ENCODE data around the gene CPHXL.

Gene CPHXL

DNA sequence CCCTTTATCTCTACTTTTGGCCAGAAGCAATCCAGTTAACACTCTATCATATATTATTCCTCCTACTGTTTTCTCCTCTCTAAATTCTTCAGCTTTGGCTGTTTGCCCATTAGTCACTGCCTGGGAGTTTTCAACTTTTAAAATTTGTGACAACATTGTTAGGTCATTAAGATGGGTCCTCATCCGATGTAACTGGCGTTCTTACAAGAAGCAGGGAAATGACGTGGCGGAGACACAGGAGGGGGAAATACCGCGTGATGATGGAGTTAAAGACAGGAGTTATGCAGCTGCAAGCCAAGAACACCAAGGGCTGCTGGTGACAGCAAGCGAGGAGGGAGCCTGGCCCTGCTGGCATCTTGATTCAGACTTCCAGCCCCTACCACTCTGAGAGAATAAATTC, 34.8 kb upstream of the CPHXL start:
- H3K4me3 ChIP-seq (ENCODE audit: low read depth, low read length) = no peak overlapping the region
- TF ChIP-seq, protein P1, sequence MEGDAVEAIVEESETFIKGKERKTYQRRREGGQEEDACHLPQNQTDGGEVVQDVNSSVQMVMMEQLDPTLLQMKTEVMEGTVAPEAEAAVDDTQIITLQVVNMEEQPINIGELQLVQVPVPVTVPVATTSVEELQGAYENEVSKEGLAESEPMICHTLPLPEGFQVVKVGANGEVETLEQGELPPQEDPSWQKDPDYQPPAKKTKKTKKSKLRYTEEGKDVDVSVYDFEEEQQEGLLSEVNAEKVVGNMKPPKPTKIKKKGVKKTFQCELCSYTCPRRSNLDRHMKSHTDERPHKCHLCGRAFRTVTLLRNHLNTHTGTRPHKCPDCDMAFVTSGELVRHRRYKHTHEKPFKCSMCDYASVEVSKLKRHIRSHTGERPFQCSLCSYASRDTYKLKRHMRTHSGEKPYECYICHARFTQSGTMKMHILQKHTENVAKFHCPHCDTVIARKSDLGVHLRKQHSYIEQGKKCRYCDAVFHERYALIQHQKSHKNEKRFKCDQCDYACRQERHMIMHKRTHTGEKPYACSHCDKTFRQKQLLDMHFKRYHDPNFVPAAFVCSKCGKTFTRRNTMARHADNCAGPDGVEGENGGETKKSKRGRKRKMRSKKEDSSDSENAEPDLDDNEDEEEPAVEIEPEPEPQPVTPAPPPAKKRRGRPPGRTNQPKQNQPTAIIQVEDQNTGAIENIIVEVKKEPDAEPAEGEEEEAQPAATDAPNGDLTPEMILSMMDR (conservative IDR thresholded peaks at IDR 0.05; ENCODE audit: low read depth, low read length) = no peak
- DNase-seq (ENCODE audit: low read depth) = no peak

DNA sequence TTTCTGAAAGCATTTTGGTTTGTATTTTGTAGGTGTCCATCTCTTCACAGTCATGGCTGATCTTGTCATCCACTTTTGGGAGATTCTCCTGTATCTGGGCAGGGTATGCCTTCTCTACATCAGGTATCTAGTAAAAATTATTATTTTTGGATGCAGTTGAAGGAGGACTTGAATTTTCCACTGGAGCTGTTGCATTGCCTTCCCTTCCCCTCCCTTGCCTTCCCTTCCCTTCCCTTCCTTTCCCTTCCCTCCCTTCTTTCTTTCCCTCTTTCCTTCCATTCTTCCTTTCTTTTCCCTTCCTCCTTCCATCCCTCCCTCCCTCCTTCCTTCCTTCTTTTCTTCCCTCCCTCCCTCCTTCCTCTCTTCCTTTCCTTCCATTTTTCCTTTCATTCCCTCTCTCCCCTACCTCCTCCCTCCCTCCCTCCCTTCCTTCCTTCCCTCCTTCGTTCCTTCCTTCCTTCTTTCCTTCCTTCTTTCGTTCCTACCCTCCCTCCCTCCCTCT, 33.8 kb upstream of the CPHXL start:
- TF ChIP-seq, protein P1 (conservative IDR thresholded peaks at IDR 0.05; ENCODE audit: low read depth, low read length) = no peak
- no peak for DNase-seq (ENCODE audit: low read depth)

DNA sequence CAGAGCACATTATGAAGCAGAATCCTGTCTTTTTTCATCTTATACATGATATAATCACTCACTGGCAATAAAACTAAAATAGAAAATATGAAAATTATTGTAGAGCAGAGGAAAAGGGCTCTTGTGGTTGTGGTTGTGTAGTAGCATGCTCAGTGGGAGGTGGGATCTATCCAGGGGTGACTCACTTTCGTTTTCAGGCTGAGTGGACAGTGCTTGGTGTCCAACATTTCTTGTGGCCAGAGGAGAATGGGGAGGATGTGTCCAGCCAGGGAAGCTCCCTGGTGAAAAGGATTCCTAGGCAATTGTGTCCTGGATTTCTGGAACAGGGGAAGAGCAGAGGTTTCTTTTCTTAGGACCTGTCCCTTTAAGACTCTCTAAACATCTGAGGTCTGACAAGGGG, 31.9 kb upstream of the CPHXL start:
- H3K4me3 ChIP-seq (ENCODE audit: low read depth, low read length) = no peak overlapping the region
- peak; percentile 42 for DNase-seq (ENCODE audit: low read depth)
- TF ChIP-seq, protein P1 (conservative IDR thresholded peaks at IDR 0.05; ENCODE audit: low read depth, low read length) = no peak

More for the DNA sequence above, 33.8 kb upstream of the CPHXL start:
- H3K4me3 ChIP-seq (ENCODE audit: low read depth, low read length) = no peak overlapping the region

DNA sequence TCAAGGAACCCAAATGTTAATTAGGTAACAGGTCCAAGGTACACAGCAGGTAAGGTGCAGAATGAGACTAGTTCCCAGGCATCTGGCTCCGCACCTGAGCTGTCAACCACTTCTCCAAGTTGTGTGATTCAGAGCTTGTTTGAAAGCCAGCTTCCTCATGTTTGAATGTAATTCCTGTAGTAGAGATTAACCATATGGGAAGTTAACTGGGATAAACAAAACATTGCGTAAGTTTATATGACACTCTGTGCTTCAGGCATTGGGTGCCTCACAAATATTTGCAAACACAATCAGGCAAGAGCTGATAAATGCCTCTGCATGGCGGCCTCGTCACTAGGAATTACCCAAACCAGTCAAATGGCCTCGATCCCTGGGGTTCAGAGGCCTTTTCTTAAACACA, 27.9 kb upstream of the CPHXL start:
- no peak overlapping the region for H3K4me3 ChIP-seq (ENCODE audit: low read depth, low read length)
- TF ChIP-seq, protein P1 (conservative IDR thresholded peaks at IDR 0.05; ENCODE audit: low read depth, low read length) = no peak
- DNase-seq (ENCODE audit: low read depth) = no peak

DNA sequence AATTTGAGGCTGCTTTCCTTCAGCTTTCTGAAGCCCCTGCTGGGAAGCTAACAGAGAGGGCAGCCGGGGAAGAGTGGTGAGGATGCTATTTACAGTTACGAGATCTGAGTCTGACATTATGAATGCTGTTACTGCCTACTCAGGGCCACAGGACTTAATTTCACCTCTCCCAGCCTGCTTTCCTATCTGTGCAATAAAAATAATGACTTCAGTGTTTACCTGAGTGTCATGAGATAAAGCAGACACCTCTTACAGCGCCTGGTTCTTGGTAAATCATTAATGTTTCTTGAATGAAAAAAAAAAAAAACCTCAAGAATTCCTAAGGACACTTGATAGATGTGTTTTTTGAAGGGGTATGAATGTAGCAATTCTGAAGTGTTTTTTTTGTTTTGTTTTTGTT, 24.2 kb upstream of the CPHXL start:
- no peak overlapping the region for H3K4me3 ChIP-seq (ENCODE audit: low read depth, low read length)
- no peak for DNase-seq (ENCODE audit: low read depth)
- TF ChIP-seq, protein P1 (conservative IDR thresholded peaks at IDR 0.05; ENCODE audit: low read depth, low read length) = no peak

DNA sequence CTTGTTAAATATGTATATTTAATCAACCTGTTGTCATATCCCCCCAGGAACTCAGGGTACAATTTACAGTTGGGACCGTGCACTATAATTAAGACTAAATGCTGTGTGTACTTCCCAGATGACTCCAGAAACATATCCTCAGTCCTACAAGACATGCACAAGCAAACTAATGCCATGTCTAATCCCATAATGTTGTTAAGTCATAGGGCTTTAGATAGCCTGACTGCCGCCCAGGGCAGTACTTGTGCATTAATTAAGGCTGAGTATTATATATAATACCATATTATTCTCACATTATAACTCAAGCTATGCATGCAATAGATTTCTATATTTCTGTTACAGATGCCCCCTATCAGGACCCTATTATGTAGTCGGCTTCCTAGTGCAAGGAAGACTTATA, 20.1 kb upstream of the CPHXL start:
- no peak for DNase-seq (ENCODE audit: low read depth)
- no peak overlapping the region for H3K4me3 ChIP-seq (ENCODE audit: low read depth, low read length)
- TF ChIP-seq, protein P1 (conservative IDR thresholded peaks at IDR 0.05; ENCODE audit: low read depth, low read length) = no peak

DNA sequence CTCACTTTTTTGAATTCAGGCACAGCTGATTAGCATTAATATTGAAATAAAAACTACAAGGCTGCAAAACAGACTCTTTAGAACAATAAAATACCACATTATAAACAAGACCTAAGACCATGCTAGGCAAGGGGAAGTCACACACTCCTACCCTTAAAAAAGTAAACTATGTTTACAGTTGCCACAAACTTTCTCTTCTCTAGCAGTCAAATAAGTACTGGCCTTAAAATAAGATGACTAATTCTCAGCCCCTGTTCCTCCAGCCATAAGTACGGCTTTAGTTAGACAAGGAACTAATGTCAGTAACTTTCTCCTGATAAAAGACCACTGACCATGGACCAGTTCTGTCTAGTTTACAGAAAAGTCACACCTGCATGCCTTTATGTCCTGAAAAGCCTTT, 19.5 kb upstream of the CPHXL start:
- TF ChIP-seq, protein P1 (conservative IDR thresholded peaks at IDR 0.05; ENCODE audit: low read depth, low read length) = no peak
- H3K4me3 ChIP-seq (ENCODE audit: low read depth, low read length) = no peak overlapping the region
- no peak for DNase-seq (ENCODE audit: low read depth)
